Adipose tissue (tissue), 3 donors: Measurements from ENCODE around the gene C3. TPM values are rescaled to one million over a fixed set of nuclear protein-coding genes. Genes with fewer than 3 reads are reported as not detected.
"Not testable (repeated sequence)": the region's sequence is repeated elsewhere in the genome, so short reads cannot be mapped to it uniquely, and the experiment has no call there.

ENCODE experiments used
- H3K27ac ChIP-seq: one replicate; pipeline ENCODE4 v1.5.1; 2013; ENCODE audit warnings: low read depth, low read length
- WGBS, 3 donors: extraction: QIAGEN DNeasy Blood & Tissue Kit; methylation state at CpG; one replicate each; pipeline ENCODE4 v1.1.7; 2013; 5-methylcytosine and 5-hydroxymethylcytosine counted together
- polyA plus RNA-seq, 3 donors: library from polyadenylated mRNA; stranded (reverse); fragments of 200-250 nt; gene quantifications; one replicate each; pipeline ENCODE4 v1.2.3, GENCODE V29; 2013
- donor health status: healthy with polysubstance abuse.
- donor health status: Bipolar disorder and iron deficiency.
- donor health status: healthy.

C3 gene
- polyA plus RNA-seq, 3 donors = 538 to 982 (median 581) TPM

GRCh38 chr19:6719540-6719861 lies 949 bp downstream of the C3 start:
- 70 to 76% (median 72%) methylated on average over 6 of the region's 6 CpGs for WGBS, 3 donors
- no peak overlapping the region for H3K27ac ChIP-seq

GRCh38 chr19:6718741-6719539 lies 1.5 kb downstream of the C3 start:
- no peak overlapping the region for H3K27ac ChIP-seq
- 56 to 78% (median 74%) methylated on average over 21 of the region's 21 CpGs for WGBS, 3 donors

GRCh38 chr19:6718111-6718740 lies 2.2 kb downstream of the C3 start:
- H3K27ac ChIP-seq = no peak overlapping the region
- 63 to 79% (median 68%) methylated on average over 22 to 23 of the region's 23 CpGs for WGBS, 3 donors

GRCh38 chr19:6717441-6717971 lies 2.9 kb downstream of the C3 start:
- no peak overlapping the region for H3K27ac ChIP-seq
- 74 to 78% (median 75%) methylated on average over 4 of the region's 4 CpGs for WGBS, 3 donors

- no peak overlapping the region for H3K27ac ChIP-seq
- WGBS, 3 donors = 75 to 77% (median 77%) methylated on average over 10 of the region's 10 CpGs
Observed at GRCh38 chr19:6717036-6717435, 3.4 kb downstream of the C3 start.

GRCh38 chr19:6716610-6716970 lies 3.9 kb downstream of the C3 start:
- 71 to 84% (median 76%) methylated on average over 6 of the region's 6 CpGs for WGBS, 3 donors
- no peak overlapping the region for H3K27ac ChIP-seq

GRCh38 chr19:6714749-6715555 lies 5.5 kb downstream of the C3 start:
- WGBS, 3 donors = 88 to 90% (median 90%) methylated on average over 11 of the region's 11 CpGs
- H3K27ac ChIP-seq = no peak overlapping the region

- H3K27ac ChIP-seq = no peak overlapping the region
- 71 to 79% (median 72%) methylated on average over 24 of the region's 24 CpGs for WGBS, 3 donors
Observed at GRCh38 chr19:6713773-6714692, 6.4 kb downstream of the C3 start.

- 90 to 92% (median 91%) methylated on average over 20 of the region's 20 CpGs for WGBS, 3 donors
- no peak overlapping the region for H3K27ac ChIP-seq
Observed at GRCh38 chr19:6712692-6713670, 7.5 kb downstream of the C3 start.

GRCh38 chr19:6712231-6712630 lies 8.2 kb downstream of the C3 start:
- no peak overlapping the region for H3K27ac ChIP-seq
- WGBS, 3 donors = 92% methylated on average over 16 of the region's 16 CpGs

- no peak overlapping the region for H3K27ac ChIP-seq
- 78 to 82% (median 78%) methylated on average over 10 of the region's 10 CpGs for WGBS, 3 donors
Observed at GRCh38 chr19:6711605-6712004, 8.8 kb downstream of the C3 start.

GRCh38 chr19:6711078-6711361 lies 9.4 kb downstream of the C3 start:
- WGBS, 3 donors = 58 to 65% (median 63%) methylated on average over 9 of the region's 9 CpGs

GRCh38 chr19:6710273-6711077 lies 10.0 kb downstream of the C3 start:
- H3K27ac ChIP-seq = no peak overlapping the region
- 34 to 48% (median 43%) methylated on average over 18 to 30 of the region's 30 CpGs for WGBS, 3 donors

More at GRCh38 chr19:6711078-6711361, 9.4 kb downstream of the C3 start:
- no peak overlapping the region for H3K27ac ChIP-seq

- no peak overlapping the region for H3K27ac ChIP-seq
- 54 to 58% (median 56%) methylated on average over 14 of the region's 14 CpGs for WGBS, 3 donors
Observed at GRCh38 chr19:6709549-6709948, 10.9 kb downstream of the C3 start.

- H3K27ac ChIP-seq = not testable (repeated sequence)
- WGBS, 3 donors = 85 to 88% (median 87%) methylated on average over 12 of the region's 12 CpGs
Observed at GRCh38 chr19:6708913-6709312, 11.5 kb downstream of the C3 start.

GRCh38 chr19:6708346-6708745 lies 12.1 kb downstream of the C3 start:
- 74 to 89% (median 78%) methylated on average over 3 of the region's 3 CpGs for WGBS, 3 donors
- H3K27ac ChIP-seq = no peak overlapping the region

GRCh38 chr19:6707658-6708018 lies 12.8 kb downstream of the C3 start:
- no peak overlapping the region for H3K27ac ChIP-seq
- 74 to 79% (median 78%) methylated on average over 16 of the region's 16 CpGs for WGBS, 3 donors
